GM23248 (cell line): Measurements from ENCODE around the gene DCHS2. TPM values are rescaled to one million over a fixed set of nuclear protein-coding genes. Genes with fewer than 3 reads are reported as not detected.

Source experiments
- DNase-seq: peaks from one replicate; pipeline ENCODE4 v3.0.0-alpha.2; 2015
- H2AFZ ChIP-seq: fragments of 200-600 bp; sonication (generic); 2 replicates; pipeline ENCODE4 v1.6.1; 2016; ENCODE audit warnings: antibody characterized with exemption
- H3F3A ChIP-seq: fragments of 200-600 bp; sonication (generic); 2 replicates; pipeline ENCODE4 v1.6.1; 2016; ENCODE audit warnings: mild to moderate bottlenecking, antibody characterized with exemption, mixed run types; ENCODE audit not compliant: insufficient read depth
- H3K27ac ChIP-seq: fragments of 200-600 bp; sonication (generic); 2 replicates; pipeline ENCODE4 v1.5.1; 2016; ENCODE audit warnings: mild to moderate bottlenecking
- H3K27me3 ChIP-seq: fragments of 200-600 bp; sonication (generic); replicated peaks from 2 replicates; pipeline ENCODE4 v1.6.1; 2016; ENCODE audit warnings: mild to moderate bottlenecking; ENCODE audit not compliant: insufficient read depth
- H3K36me3 ChIP-seq: fragments of 200-600 bp; sonication (generic); 2 replicates; pipeline ENCODE4 v1.6.1; 2016; ENCODE audit warnings: low read depth, mild to moderate bottlenecking
- H3K4me1 ChIP-seq: fragments of 200-600 bp; sonication (generic); 2 replicates; pipeline ENCODE4 v1.6.1; 2016; ENCODE audit warnings: mild to moderate bottlenecking; ENCODE audit not compliant: insufficient read depth
- H3K4me2 ChIP-seq: fragments of 200-600 bp; sonication (generic); one replicate; pipeline ENCODE4 v1.6.1; 2016; ENCODE audit warnings: mild to moderate bottlenecking; ENCODE audit not compliant: unreplicated experiment
- H3K4me3 ChIP-seq: fragments of 200-600 bp; sonication (generic); 2 replicates; pipeline ENCODE4 v1.5.1; 2016; ENCODE audit warnings: mild to moderate bottlenecking
- H3K79me2 ChIP-seq: fragments of 200-600 bp; sonication (generic); 2 replicates; pipeline ENCODE4 v1.6.1; 2016; ENCODE audit warnings: mild to moderate bottlenecking; ENCODE audit not compliant: insufficient read depth
- H3K9ac ChIP-seq: fragments of 200-600 bp; sonication (generic); 2 replicates; pipeline ENCODE4 v1.6.1; 2016; ENCODE audit warnings: mild to moderate bottlenecking
- H3K9me2 ChIP-seq: fragments of 200-600 bp; sonication (generic); 2 replicates; pipeline ENCODE4 v1.6.1; 2016; ENCODE audit warnings: mixed run types, mild to moderate bottlenecking, moderate library complexity; ENCODE audit not compliant: insufficient read depth
- H3K9me3 ChIP-seq: fragments of 200-600 bp; sonication (generic); one replicate; pipeline ENCODE4 v1.6.1; 2017; ENCODE audit warnings: low read depth
- H4K20me1 ChIP-seq: fragments of 200-600 bp; sonication (generic); 2 replicates; pipeline ENCODE4 v1.6.0; 2016; ENCODE audit not compliant: insufficient read depth
- EZH2 ChIP-seq: fragments of 200-600 bp; sonication (generic); IDR thresholded peaks from 2 replicates; pipeline ENCODE4 v1.6.1; 2018; ENCODE audit warnings: antibody characterized with exemption, mild to moderate bottlenecking; ENCODE audit not compliant: insufficient read depth, poor library complexity, severe bottlenecking
- EZH2phosphoT487 ChIP-seq: fragments of 200-600 bp; sonication (generic); IDR thresholded peaks from 2 replicates; pipeline ENCODE4 v1.6.1; 2018; ENCODE audit warnings: antibody characterized with exemption, moderate library complexity, mild to moderate bottlenecking, low read depth; ENCODE audit not compliant: insufficient read depth
- WGBS, 2 experiments: methylation state at CpG; one replicate each; pipeline ENCODE4 v1.1.6; 2015 to 2017; ENCODE audit warnings: low lambda C conversion rate in 2 of 2, low coverage in 1 of 2; ENCODE audit errors: missing lambda C conversion rate in 2 of 2; 5-methylcytosine and 5-hydroxymethylcytosine counted together
- in situ Hi-C: fragments of 300-500 bp; cut with MboI; formaldehyde crosslinking; loops from 2 replicates; pipeline ENCODE4 v1.15.0; 2020
- polyA plus RNA-seq: library from polyadenylated mRNA; unstranded; fragments of >200 nt; fragmentation: Nextera tagmentation; extraction: Ambion mirVana; gene quantifications from 2 replicates; pipeline ENCODE4 v1.2.1, GENCODE V29; 2016
- total RNA-seq: library from RNA; depleted of rRNA; stranded (reverse); fragments of >200 nt; shearing (Covaris generic); gene quantifications from 2 replicates; pipeline ENCODE4 v1.2.3, GENCODE V29; 2014

Gene DCHS2
- total and polyA plus RNA-seq, 2 experiments from 2014 or later = not detected

- no peaks in the 10 kb centered on the region for H3K79me2 ChIP-seq
- DNase-seq = no peak
- TF ChIP-seq EZH2phosphoT487 (no peak), EZH2 (no peak)
- no peak overlapping the region for H3K4me2 ChIP-seq
- H4K20me1 ChIP-seq = no peaks in the 10 kb centered on the region
- H3K4me1 ChIP-seq = no peaks in the 10 kb centered on the region
- H3K9ac ChIP-seq = no peak overlapping the region
- no peaks in the 10 kb centered on the region for H3K9me2 ChIP-seq
- 82 to 90% methylated on average over 9 of the region's 9 CpGs for WGBS, 2 experiments
- in situ Hi-C loops = no loop called here
- no peak overlapping the region for H2AFZ ChIP-seq
- H3F3A ChIP-seq = no peaks in the 10 kb centered on the region
- H3K9me3 ChIP-seq = no peaks in the 10 kb centered on the region
- no peak overlapping the region for H3K27ac ChIP-seq
- H3K36me3 ChIP-seq = no peaks in the 10 kb centered on the region
- H3K4me3 ChIP-seq = no peak overlapping the region
- H3K27me3 ChIP-seq = no peaks in the 10 kb centered on the region
These were observed 198.2 kb downstream of the DCHS2 start for GRCh38 chr4:154293427-154293826.

- no peaks in the 10 kb centered on the region for H3K36me3 ChIP-seq
- H3K4me3 ChIP-seq = no peak overlapping the region
- no peak overlapping the region for H3K27ac ChIP-seq
- DNase-seq = no peak
- no peak overlapping the region for H3K9ac ChIP-seq
- H2AFZ ChIP-seq = no peak overlapping the region
- H3K9me3 ChIP-seq = no peaks in the 10 kb centered on the region
- in situ Hi-C loops = no loop called here
- no peaks in the 10 kb centered on the region for H3K4me1 ChIP-seq
- H3F3A ChIP-seq = no peaks in the 10 kb centered on the region
- no peaks in the 10 kb centered on the region for H3K27me3 ChIP-seq
- no peaks in the 10 kb centered on the region for H3K79me2 ChIP-seq
- H3K9me2 ChIP-seq = no peaks in the 10 kb centered on the region
- no peaks in the 10 kb centered on the region for H4K20me1 ChIP-seq
- WGBS, 2 experiments = 82 to 90% methylated on average over 2 of the region's 2 CpGs
- H3K4me2 ChIP-seq = no peak overlapping the region
- TF ChIP-seq EZH2 (no peak), EZH2phosphoT487 (no peak)
These were observed 199.0 kb downstream of the DCHS2 start for GRCh38 chr4:154292589-154292988.

- no peaks in the 10 kb centered on the region for H4K20me1 ChIP-seq
- H3K9ac ChIP-seq = no peak overlapping the region
- H3K27ac ChIP-seq = no peak overlapping the region
- WGBS, 2 experiments = 92 to 97% methylated on average over 2 of the region's 2 CpGs
- H3K4me3 ChIP-seq = no peak overlapping the region
- no peak overlapping the region for H2AFZ ChIP-seq
- no peak overlapping the region for H3K4me2 ChIP-seq
- H3F3A ChIP-seq = no peaks in the 10 kb centered on the region
- in situ Hi-C loops = no loop called here
- H3K9me3 ChIP-seq = no peaks in the 10 kb centered on the region
- no peaks in the 10 kb centered on the region for H3K27me3 ChIP-seq
- H3K4me1 ChIP-seq = no peaks in the 10 kb centered on the region
- no peak for DNase-seq
- H3K36me3 ChIP-seq = no peaks in the 10 kb centered on the region
- H3K9me2 ChIP-seq = no peaks in the 10 kb centered on the region
- TF ChIP-seq EZH2 = no peak
- H3K79me2 ChIP-seq = no peaks in the 10 kb centered on the region
These were observed 214.4 kb downstream of the DCHS2 start for GRCh38 chr4:154277172-154277571.

DNA sequence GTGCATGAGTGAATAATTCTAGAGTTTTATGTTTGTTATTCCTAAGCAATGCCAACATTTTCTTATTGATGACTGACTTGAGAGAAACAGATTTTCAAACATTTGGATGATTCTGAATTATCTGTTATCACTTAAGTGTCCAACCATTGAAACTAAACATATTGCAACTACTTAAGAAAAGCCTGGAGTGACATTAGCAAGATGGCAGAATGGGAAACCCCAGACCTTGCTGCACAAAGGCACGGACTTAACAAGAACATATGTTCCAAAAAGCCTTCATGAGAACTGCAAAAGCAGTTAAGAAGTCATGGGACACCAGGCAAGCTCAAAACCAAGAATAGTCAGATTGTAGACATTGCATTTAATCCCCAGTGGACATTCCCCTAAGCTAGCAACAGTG is 215.1 kb downstream of the DCHS2 start:
- Histone ChIP-seq H3K79me2 (no peaks in the 10 kb centered on the region), H2AFZ (no peak overlapping the region), H3K4me1 (no peaks in the 10 kb centered on the region), H3K27me3 (no peaks in the 10 kb centered on the region), H3K9ac (no peak overlapping the region), H3K4me2 (no peak overlapping the region), H3K9me3 (no peaks in the 10 kb centered on the region), H4K20me1 (no peaks in the 10 kb centered on the region), H3K9me2 (no peaks in the 10 kb centered on the region), H3K36me3 (no peaks in the 10 kb centered on the region), H3K4me3 (no peak overlapping the region), H3F3A (no peaks in the 10 kb centered on the region), H3K27ac (no peak overlapping the region)
- in situ Hi-C loops = no loop called here
- TF ChIP-seq EZH2phosphoT487 (no peak), EZH2 (no peak)
- DNase-seq = no peak
- WGBS, 2 experiments = 74 to 79% methylated on average over 1 of the region's 1 CpG

DNA sequence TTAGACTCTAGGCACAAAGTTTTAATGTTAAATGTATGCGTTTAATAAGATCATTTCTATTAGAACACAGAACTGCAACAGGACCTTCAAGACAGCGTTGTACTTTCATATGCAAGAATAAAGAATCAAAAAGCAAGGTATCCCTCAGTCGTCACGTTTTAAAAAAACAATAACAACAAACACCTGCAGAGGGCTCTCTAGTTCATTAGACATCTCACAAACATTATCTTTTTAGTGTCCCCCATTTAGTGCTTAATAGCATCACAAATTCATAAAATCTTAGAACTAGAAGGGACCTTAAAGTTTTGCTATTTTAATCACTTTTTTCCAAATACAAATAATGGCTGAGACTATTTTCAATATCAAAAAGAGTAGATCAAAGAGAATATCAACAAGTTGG is 236.6 kb downstream of the DCHS2 start:
- Histone ChIP-seq H3K9me3 (no peaks in the 10 kb centered on the region), H2AFZ (no peak overlapping the region), H3K9ac (no peak overlapping the region), H3K36me3 (no peaks in the 10 kb centered on the region), H3K4me3 (no peak overlapping the region), H3F3A (no peaks in the 10 kb centered on the region), H3K4me1 (no peaks in the 10 kb centered on the region), H3K27me3 (no peaks in the 10 kb centered on the region), H4K20me1 (no peaks in the 10 kb centered on the region), H3K4me2 (no peak overlapping the region), H3K79me2 (no peaks in the 10 kb centered on the region), H3K27ac (no peak overlapping the region), H3K9me2 (no peaks in the 10 kb centered on the region)
- WGBS, 2 experiments = 68 to 69% methylated on average over 4 of the region's 4 CpGs
- TF ChIP-seq EZH2phosphoT487 (no peak), EZH2 (no peak)
- no peak for DNase-seq
- in situ Hi-C loops = no loop called here
